Esophagus muscularis mucosa (tissue), 4 donors: ENCODE results near the gene FASTKD2. TPM values are rescaled to one million over a fixed set of nuclear protein-coding genes. Genes with fewer than 3 reads are reported as not detected.
"Not testable (repeated sequence)": the region's sequence is repeated elsewhere in the genome, so short reads cannot be mapped to it uniquely, and the experiment has no call there.

Source experiments
- DNase-seq: peaks from one replicate; pipeline ENCODE4 v3.0.0-alpha.2; 2017; ENCODE audit errors: extremely low spot score
- H3K27ac ChIP-seq, 4 donors: fragments of 200-600 bp; sonication (generic); replicated peaks in 1 of 4; 1 replicate in 3 of 4; 2 replicates in 1 of 4; pipeline ENCODE4 v1.5.1; 2016 to 2019; ENCODE audit warnings: mild to moderate bottlenecking in 1 of 4
- H3K27me3 ChIP-seq, 4 donors: fragments of 200-600 bp; sonication (generic); one replicate each; pipeline versions ENCODE4 v1.5.1 to v1.6.0; 2016 to 2019
- H3K36me3 ChIP-seq, 4 donors: fragments of 200-600 bp; sonication (generic); one replicate each; pipeline ENCODE4 v1.5.1; 2016 to 2019
- H3K4me1 ChIP-seq, 4 donors: fragments of 200-600 bp; sonication (generic); one replicate each; pipeline ENCODE4 v1.5.1; 2016 to 2019
- H3K4me3 ChIP-seq, 4 donors: fragments of 200-600 bp; sonication (generic); 1 replicate in 2 of 4; 2 replicates in 2 of 4; pipeline ENCODE4 v1.5.1; 2016 to 2019; ENCODE audit warnings: mild to moderate bottlenecking in 4 of 4, moderate library complexity in 1 of 4
- H3K9me3 ChIP-seq, 4 donors: fragments of 200-600 bp; sonication (generic); 1 replicate in 3 of 4; 2 replicates in 1 of 4; pipeline ENCODE4 v1.5.1; 2016 to 2019
- EP300 ChIP-seq: sonication (generic); formaldehyde crosslinking; IDR thresholded peaks from one replicate; pipeline ENCODE4 v1.6.1; 2017; ENCODE audit warnings: antibody characterized with exemption
- POLR2A ChIP-seq: fragments of 450-650 bp; IDR thresholded peaks from one replicate; pipeline ENCODE4 v1.6.1; 2017; ENCODE audit warnings: antibody characterized with exemption, moderate library complexity, mild to moderate bottlenecking, low read depth
- POLR2AphosphoS5 ChIP-seq, 2 donors: sonication (generic); formaldehyde crosslinking; IDR thresholded peaks; one replicate each; pipeline ENCODE4 v1.6.1; 2017; ENCODE audit warnings: antibody characterized with exemption in 2 of 2
- WGBS: methylation state at CpG from one replicate; pipeline ENCODE4 v1.1.5; 2018; 5-methylcytosine and 5-hydroxymethylcytosine counted together
- intact Hi-C: fragments of 100-400 bp; cut with DNase I; formaldehyde crosslinking; loops from one replicate; pipeline ENCODE4 v1.15.1; 2023
- total RNA-seq, 4 donors: library from RNA; depleted of rRNA; stranded (reverse); fragments of >200 nt; gene quantifications; one replicate each; pipeline versions ENCODE4 v1.1.0 to v1.2.1, GENCODE V29; 2016
- TF ChIP-seq, protein P1 (sequence below), 3 experiments: fragments of 200-600 bp in 2 of 3; fragments of 450-650 bp in 1 of 3; sonication (generic) in 2 of 3; IDR thresholded peaks; one replicate each; pipeline ENCODE4 v1.5.1; 2017 to 2019; ENCODE audit warnings: antibody characterized with exemption in 3 of 3, mild to moderate bottlenecking in 2 of 3, moderate library complexity in 1 of 3

The FASTKD2 gene
- total RNA-seq, 4 donors from 2014 or later, result 22.5 to 31.3 (median 25.2) TPM

DNA sequence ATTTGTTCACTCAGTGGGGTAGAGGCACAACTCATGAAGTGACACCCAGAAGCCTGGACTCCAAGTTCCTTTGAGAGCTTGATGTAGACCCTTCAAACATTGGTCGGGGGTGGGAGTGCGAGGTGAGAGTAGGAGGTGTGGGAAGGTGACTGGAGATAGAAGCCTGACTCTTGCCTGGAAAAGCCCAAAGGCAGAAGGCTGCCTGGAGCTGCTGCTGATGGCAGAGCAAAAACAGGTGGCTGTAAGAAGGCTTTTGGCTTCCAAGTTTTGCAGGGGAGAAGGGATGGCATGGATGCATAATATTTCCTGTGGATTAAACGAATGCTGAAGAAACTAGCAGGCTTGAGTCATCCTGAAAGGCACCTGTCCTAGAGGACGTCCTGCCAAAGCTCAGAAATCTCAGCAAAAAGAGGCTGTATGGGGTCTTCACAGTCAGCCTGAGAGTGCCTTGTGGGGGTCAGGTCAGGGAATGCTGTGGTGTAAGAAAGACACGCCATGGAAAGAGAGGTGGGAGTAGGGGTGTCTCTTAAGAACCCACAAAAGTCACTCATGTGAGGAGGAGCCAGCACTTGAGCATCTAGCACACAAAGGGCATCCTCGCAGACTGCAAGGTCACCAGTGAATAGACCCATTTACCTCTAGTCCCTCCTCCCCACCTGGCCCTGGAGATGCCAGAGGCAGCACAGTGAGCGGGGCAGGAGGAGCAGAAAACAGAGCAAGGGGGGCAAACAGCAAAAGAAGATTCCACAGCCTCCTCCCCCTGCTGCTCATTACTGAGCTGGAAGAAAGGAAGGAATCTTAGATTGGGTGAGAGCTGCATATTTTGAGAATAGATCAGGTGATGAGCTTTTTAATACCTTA lies 37.5 kb downstream of the FASTKD2 start:
- no peaks in the 10 kb centered on the region for H3K9me3 ChIP-seq
- no peak for DNase-seq
- no peak overlapping the region for H3K27ac ChIP-seq
- peaks cover 7 to 19% (median 14%) of the 10 kb centered on the region in 4 donors for H3K4me1 ChIP-seq
- no peaks in the 10 kb centered on the region for H3K27me3 ChIP-seq
- H3K36me3 ChIP-seq, result no peaks in the 10 kb centered on the region
- TF ChIP-seq POLR2A (no peak), POLR2AphosphoS5 (IDR thresholded peaks at IDR 0.05) (no peak), EP300 (no peak)
- TF ChIP-seq, protein P1, sequence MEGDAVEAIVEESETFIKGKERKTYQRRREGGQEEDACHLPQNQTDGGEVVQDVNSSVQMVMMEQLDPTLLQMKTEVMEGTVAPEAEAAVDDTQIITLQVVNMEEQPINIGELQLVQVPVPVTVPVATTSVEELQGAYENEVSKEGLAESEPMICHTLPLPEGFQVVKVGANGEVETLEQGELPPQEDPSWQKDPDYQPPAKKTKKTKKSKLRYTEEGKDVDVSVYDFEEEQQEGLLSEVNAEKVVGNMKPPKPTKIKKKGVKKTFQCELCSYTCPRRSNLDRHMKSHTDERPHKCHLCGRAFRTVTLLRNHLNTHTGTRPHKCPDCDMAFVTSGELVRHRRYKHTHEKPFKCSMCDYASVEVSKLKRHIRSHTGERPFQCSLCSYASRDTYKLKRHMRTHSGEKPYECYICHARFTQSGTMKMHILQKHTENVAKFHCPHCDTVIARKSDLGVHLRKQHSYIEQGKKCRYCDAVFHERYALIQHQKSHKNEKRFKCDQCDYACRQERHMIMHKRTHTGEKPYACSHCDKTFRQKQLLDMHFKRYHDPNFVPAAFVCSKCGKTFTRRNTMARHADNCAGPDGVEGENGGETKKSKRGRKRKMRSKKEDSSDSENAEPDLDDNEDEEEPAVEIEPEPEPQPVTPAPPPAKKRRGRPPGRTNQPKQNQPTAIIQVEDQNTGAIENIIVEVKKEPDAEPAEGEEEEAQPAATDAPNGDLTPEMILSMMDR (IDR thresholded peaks at IDR 0.05), result no peak
- no peak overlapping the region for H3K4me3 ChIP-seq
- 90% methylated on average over 7 of the region's 7 CpGs for WGBS
- intact Hi-C loops, result loop anchor here (5.0 kb wide), 1 partner anchor 174 kb away; no protein-coding TSS in a partner anchor

DNA sequence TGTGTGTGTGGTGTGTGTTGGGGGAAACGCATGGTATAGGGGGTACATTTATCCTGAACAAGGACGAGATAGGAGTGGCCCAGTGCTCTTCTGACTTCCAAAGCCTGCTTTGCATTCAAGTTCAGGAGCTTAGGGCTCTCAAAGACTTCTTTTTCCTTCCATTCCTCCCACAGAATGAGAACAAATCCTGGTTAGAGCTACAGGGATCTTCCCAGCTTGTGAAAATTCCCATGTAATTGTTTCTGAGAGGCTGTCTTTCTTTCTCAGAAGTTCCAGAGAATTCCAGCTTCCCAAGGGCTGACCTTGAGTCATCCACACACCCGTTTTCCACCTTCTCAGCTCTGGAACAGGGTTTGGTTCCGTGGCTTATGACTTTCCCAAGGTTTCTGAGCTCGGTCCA lies 38.9 kb downstream of the FASTKD2 start:
- 66% methylated on average over 5 of the region's 5 CpGs for WGBS
- H3K4me1 ChIP-seq, result peaks cover 7 to 19% (median 14%) of the 10 kb centered on the region in 4 donors
- no peak for DNase-seq

DNA sequence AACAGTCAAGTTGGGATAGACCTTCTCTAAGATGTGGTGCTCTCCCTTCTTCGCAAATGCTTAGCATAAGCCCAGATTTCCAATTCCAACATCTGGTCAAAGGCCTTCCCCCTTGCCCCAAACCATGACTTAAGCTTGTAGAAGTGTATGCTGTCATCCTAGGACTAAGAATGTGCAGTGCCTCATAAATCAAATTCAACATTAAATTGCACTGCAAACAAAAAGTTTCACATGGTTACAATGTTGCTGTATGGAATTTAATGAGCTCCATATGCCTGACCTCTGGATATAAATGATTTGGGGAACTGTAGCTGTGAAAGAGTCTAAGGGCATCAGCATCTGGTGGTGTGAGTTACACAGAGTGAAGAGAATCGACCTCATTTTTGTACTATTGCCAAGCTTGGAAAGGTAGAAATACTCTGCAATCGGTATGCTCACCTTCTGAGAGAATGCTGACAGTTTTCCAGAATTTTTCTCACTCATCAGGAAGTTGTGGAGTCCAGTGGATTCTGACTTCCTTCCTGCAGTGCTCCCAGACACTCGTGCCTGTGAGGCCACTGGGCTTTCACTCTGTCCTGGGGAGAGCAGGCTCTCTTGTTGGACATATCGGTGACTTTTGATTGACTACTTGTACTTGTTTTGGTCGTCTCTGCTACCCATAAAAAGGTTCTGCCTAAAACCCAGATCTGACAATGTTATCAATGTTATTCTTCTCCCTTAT lies 40.6 kb downstream of the FASTKD2 start:
- TF ChIP-seq EP300 (no peak), POLR2A (no peak), POLR2AphosphoS5 (IDR thresholded peaks at IDR 0.05) (no peak)
- TF ChIP-seq, protein P1 (IDR thresholded peaks at IDR 0.05), result no peak
- no peak overlapping the region for H3K4me3 ChIP-seq
- H3K36me3 ChIP-seq, result no peaks in the 10 kb centered on the region
- intact Hi-C loops, result no loop called here
- peaks cover 2 to 7% (median 4%) of the 10 kb centered on the region in 4 donors for H3K4me1 ChIP-seq
- 62% methylated on average over 6 of the region's 6 CpGs for WGBS
- no peak for DNase-seq
- H3K9me3 ChIP-seq, result no peaks in the 10 kb centered on the region
- H3K27me3 ChIP-seq, result no peaks in the 10 kb centered on the region
- no peak overlapping the region for H3K27ac ChIP-seq

More for the DNA sequence above, 38.9 kb downstream of the FASTKD2 start:
- no peaks in the 10 kb centered on the region for H3K9me3 ChIP-seq
- no peaks in the 10 kb centered on the region for H3K27me3 ChIP-seq
- H3K4me3 ChIP-seq, result no peak overlapping the region
- no peaks in the 10 kb centered on the region for H3K36me3 ChIP-seq
- no peak for TF ChIP-seq EP300
- TF ChIP-seq, protein P1 (IDR thresholded peaks at IDR 0.05), result no peak
- no peak overlapping the region for H3K27ac ChIP-seq
- intact Hi-C loops, result loop anchor here (5.0 kb wide), 1 partner anchor 173 kb away; no protein-coding TSS in a partner anchor

DNA sequence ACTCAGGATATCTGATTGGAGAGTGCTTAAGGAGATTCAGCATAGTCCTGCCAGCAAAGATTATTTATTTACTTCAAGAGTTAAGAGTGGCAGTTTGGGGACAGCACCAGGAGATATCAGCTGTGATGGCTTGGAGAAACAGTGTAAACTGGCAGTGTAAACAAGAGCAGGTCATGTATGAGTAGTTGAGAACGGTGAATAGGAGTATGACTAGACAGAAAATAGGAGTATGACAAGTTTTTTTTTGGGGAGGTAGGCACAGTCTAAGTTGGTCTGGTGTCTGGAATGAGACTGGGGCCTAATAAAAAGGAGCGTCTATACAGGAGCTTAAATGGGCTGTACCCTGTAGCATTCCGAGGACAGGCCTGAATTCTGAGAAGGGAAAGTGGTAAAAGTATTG lies 42.2 kb downstream of the FASTKD2 start:
- H3K27ac ChIP-seq, H3K4me3 ChIP-seq, intact Hi-C loops, H3K27me3 ChIP-seq, H3K36me3 ChIP-seq, DNase-seq, H3K4me1 ChIP-seq, H3K9me3 ChIP-seq: not testable (repeated sequence)
- 92% methylated on average over 3 of the region's 3 CpGs for WGBS

DNA sequence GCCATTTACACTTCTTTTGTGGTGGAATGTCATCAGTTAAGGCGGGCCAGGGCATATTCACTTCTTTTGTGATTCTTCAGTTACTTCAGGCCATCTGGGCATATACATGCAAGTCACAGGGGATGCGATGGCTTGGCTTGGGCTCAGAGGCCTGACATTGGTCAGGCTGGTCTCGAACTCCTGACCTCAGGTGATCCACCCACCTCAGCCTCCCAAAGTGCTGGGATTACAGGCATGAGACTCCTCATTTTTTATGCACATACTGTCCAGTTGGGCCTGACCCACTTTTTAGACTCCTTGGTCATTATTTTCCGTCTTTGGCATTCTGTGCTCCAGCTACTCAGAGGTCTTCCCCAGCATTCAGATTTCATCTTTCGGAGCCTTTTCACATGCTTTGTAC lies 47.1 kb downstream of the FASTKD2 start:
- H3K27ac ChIP-seq, DNase-seq, H3K9me3 ChIP-seq, H3K4me1 ChIP-seq, H3K27me3 ChIP-seq, H3K36me3 ChIP-seq, intact Hi-C loops, H3K4me3 ChIP-seq: not testable (repeated sequence)
- 89% methylated on average over 4 of the region's 5 CpGs for WGBS
